Suprapubic skin (tissue), 4 donors: Measurements from ENCODE around the gene TULP4.

Experiments
- POLR2A ChIP-seq, 2 donors: fragments of 450-650 bp; IDR thresholded peaks; one replicate each; pipeline ENCODE4 v1.6.1; 2017; ENCODE audit warnings: antibody characterized with exemption in 2 of 2, mild to moderate bottlenecking in 2 of 2, moderate library complexity in 2 of 2
- POLR2AphosphoS5 ChIP-seq, 3 donors: sonication (generic); formaldehyde crosslinking; IDR thresholded peaks; one replicate each; pipeline ENCODE4 v1.6.1; 2017; ENCODE audit warnings: antibody characterized with exemption in 3 of 3

GRCh38 chr6:158468666-158469065, 156.4 kb downstream of the TULP4 start:
- TF ChIP-seq POLR2A (IDR thresholded peaks at IDR 0.05): no peak
- TF ChIP-seq POLR2AphosphoS5 (IDR thresholded peaks at IDR 0.05): no peak
